Cardiac muscle cell (in vitro differentiated cells and primary cell): Measurements from ENCODE around the gene GABRA4. TPM values are rescaled to one million over a fixed set of nuclear protein-coding genes. Genes with fewer than 3 reads are reported as not detected.

Experiments
- DNase-seq, 2 donors: peaks; one replicate each; pipeline versions ENCODE4 v3.0.0 to v3.0.0-alpha.2; 2010 to 2017; ENCODE audit warnings: low read depth in 1 of 2, low spot score in 1 of 2
- H3K27ac ChIP-seq: fragments of 200-600 bp; sonication (generic); 2 replicates; pipeline ENCODE4 v1.5.1; 2016
- H3K27me3 ChIP-seq: fragments of 200-600 bp; sonication (generic); 2 replicates; pipeline ENCODE4 v1.6.0; 2016; ENCODE audit warnings: control low read depth
- H3K36me3 ChIP-seq: fragments of 200-600 bp; sonication (generic); 2 replicates; pipeline ENCODE4 v1.5.1; 2016; ENCODE audit warnings: control low read depth
- H3K4me1 ChIP-seq: fragments of 200-600 bp; sonication (generic); 2 replicates; pipeline ENCODE4 v1.8.1; 2017; ENCODE audit warnings: low read depth, mild to moderate bottlenecking, mixed run types
- H3K4me3 ChIP-seq: fragments of 200-600 bp; sonication (generic); 2 replicates; pipeline ENCODE4 v1.5.1; 2016; ENCODE audit warnings: mild to moderate bottlenecking
- H3K9me3 ChIP-seq: fragments of 200-600 bp; sonication (generic); 2 replicates; pipeline ENCODE4 v1.5.1; 2017; ENCODE audit warnings: low read depth, mild to moderate bottlenecking, control low read depth
- polyA plus RNA-seq: library from polyadenylated mRNA; unstranded; fragments of >200 nt; fragmentation: Nextera tagmentation; extraction: Ambion mirVana; gene quantifications from 2 replicates; pipeline ENCODE4 v1.2.1, GENCODE V29; 2016
- total RNA-seq: library from RNA; depleted of rRNA; stranded (reverse); fragments of >200 nt; gene quantifications from 2 replicates; pipeline ENCODE4 v1.2.3, GENCODE V29; 2016
- TF ChIP-seq, protein P1 (sequence below): IDR thresholded peaks from 2 replicates; pipeline ENCODE4 v1.5.1; 2012; ENCODE audit warnings: low read depth, mild to moderate bottlenecking, low read length

Gene GABRA4
- total and polyA plus RNA-seq, 2 experiments from 2014 or later = 0.03 to 0.45 TPM

DNA sequence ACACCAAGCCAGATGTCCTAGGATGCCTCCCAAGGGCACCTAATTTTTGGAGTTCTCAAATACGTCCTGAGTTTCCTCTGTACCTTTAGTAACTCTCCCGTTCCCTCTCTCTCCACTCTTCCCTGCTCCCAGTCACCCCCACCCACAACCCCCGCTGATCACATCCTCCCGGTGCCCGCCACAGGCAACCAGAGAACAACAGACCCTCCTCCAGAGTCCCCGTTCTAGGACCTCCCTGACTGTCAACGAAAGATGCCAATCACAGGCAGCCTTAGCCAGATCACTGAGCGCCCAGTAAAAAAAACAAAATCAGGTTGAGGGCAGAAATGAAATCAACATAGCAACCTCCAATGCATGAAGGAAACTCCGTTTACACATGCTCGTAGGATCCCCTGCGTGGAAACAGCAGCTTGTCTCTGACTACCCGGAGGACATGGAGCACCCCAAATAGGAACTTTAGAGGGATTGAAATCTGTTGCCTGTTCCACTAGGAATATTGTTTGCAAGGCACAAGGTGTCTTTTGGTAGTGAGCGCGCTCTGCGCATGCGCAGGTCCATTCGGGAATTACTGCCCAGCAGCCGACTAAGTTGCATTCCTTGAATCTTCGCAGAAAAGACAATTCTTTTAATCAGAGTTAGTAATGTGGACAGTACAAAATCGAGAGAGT is 37.8 kb upstream of the GABRA4 start, which contains the start of gene GABRB1:
TSS of gene GABRB1 (plus strand) at position 557 of the 668 bp plus-strand sequence.
- no peaks in the 10 kb centered on the region for H3K9me3 ChIP-seq

GRCh38 chr4:47017494-47017893 is 24.1 kb upstream of the GABRA4 start:
- no peak overlapping the region for H3K27ac ChIP-seq
- no peaks in the 10 kb centered on the region for H3K4me1 ChIP-seq
- no peak for DNase-seq
- TF ChIP-seq, protein P1, sequence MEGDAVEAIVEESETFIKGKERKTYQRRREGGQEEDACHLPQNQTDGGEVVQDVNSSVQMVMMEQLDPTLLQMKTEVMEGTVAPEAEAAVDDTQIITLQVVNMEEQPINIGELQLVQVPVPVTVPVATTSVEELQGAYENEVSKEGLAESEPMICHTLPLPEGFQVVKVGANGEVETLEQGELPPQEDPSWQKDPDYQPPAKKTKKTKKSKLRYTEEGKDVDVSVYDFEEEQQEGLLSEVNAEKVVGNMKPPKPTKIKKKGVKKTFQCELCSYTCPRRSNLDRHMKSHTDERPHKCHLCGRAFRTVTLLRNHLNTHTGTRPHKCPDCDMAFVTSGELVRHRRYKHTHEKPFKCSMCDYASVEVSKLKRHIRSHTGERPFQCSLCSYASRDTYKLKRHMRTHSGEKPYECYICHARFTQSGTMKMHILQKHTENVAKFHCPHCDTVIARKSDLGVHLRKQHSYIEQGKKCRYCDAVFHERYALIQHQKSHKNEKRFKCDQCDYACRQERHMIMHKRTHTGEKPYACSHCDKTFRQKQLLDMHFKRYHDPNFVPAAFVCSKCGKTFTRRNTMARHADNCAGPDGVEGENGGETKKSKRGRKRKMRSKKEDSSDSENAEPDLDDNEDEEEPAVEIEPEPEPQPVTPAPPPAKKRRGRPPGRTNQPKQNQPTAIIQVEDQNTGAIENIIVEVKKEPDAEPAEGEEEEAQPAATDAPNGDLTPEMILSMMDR = no peak
- H3K9me3 ChIP-seq = no peaks in the 10 kb centered on the region
- H3K4me3 ChIP-seq = no peak overlapping the region
- H3K27me3 ChIP-seq = no peaks in the 10 kb centered on the region
- H3K36me3 ChIP-seq = no peaks in the 10 kb centered on the region

More for the DNA sequence above, 37.8 kb upstream of the GABRA4 start, which contains the start of gene GABRB1:
- peak; percentile 55 to 72 for DNase-seq
- Histone ChIP-seq H3K27ac (no peak within 1 kb of the TSS), H3K4me1 (no peaks in the 10 kb centered on the region), H3K27me3 (peaks cover 19% of the 10 kb centered on the region), H3K36me3 (no peaks in the 10 kb centered on the region), H3K4me3 (peak within 1 kb of the TSS; percentile 66)
- TF ChIP-seq, protein P1 = no peak

DNA sequence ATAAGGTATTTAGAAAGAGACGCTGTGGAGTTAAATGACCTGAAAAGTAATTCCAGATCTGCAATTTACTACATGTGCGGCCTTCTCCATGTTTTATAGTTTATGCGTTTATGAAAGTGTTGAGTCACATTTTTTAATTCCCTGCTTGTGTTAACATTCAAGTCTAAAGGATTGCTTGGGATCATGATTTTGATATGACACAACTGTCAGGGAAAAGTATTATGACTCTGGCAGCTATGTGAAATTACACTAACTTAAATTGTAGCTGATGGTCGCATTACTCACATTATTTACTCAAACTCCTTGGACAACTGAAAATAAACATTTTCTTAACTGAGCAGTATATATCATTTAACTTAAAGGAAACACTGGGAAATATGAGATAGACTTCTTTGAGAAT is 23.7 kb upstream of the GABRA4 start:
- TF ChIP-seq, protein P1 = no peak
- Histone ChIP-seq H3K9me3 (no peaks in the 10 kb centered on the region), H3K4me1 (no peaks in the 10 kb centered on the region), H3K27me3 (no peaks in the 10 kb centered on the region), H3K36me3 (no peaks in the 10 kb centered on the region), H3K27ac (no peak overlapping the region), H3K4me3 (no peak overlapping the region)
- no peak for DNase-seq

GRCh38 chr4:47013373-47013772 is 20.0 kb upstream of the GABRA4 start:
- Histone ChIP-seq H3K36me3 (no peaks in the 10 kb centered on the region), H3K27me3 (no peaks in the 10 kb centered on the region), H3K27ac (no peak overlapping the region), H3K4me3 (no peak overlapping the region), H3K9me3 (no peaks in the 10 kb centered on the region), H3K4me1 (no peaks in the 10 kb centered on the region)
- no peak for DNase-seq
- TF ChIP-seq, protein P1 = no peak

GRCh38 chr4:47012676-47013075 is 19.3 kb upstream of the GABRA4 start:
- H3K27me3 ChIP-seq = no peaks in the 10 kb centered on the region

More at GRCh38 chr4:47012676-47013075, 19.3 kb upstream of the GABRA4 start:
- Histone ChIP-seq H3K36me3 (no peaks in the 10 kb centered on the region), H3K27ac (no peak overlapping the region), H3K4me3 (no peak overlapping the region), H3K4me1 (no peaks in the 10 kb centered on the region), H3K9me3 (no peaks in the 10 kb centered on the region)
- TF ChIP-seq, protein P1 = no peak
- DNase-seq = no peak
